ENCODE measurements around the gene DDX6.

Gene DDX6, protein sequence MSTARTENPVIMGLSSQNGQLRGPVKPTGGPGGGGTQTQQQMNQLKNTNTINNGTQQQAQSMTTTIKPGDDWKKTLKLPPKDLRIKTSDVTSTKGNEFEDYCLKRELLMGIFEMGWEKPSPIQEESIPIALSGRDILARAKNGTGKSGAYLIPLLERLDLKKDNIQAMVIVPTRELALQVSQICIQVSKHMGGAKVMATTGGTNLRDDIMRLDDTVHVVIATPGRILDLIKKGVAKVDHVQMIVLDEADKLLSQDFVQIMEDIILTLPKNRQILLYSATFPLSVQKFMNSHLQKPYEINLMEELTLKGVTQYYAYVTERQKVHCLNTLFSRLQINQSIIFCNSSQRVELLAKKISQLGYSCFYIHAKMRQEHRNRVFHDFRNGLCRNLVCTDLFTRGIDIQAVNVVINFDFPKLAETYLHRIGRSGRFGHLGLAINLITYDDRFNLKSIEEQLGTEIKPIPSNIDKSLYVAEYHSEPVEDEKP

GRCh38 chr11:118791111-118791960, at the start of gene DDX6:
TSS of gene DDX6 (minus strand) at chr11:118791164. CDS start at chr11:118786251, 4,913 bp downstream.
- Histone ChIP-seq H4K20me1 (ENCODE audit: insufficient read depth) (peaks cover 13% of the 10 kb centered on the region; the same call in 1 of the 2 replicates), H2AFZ (ENCODE audit: low read depth) (peak within 1 kb of the TSS; percentile 66), H3K9ac (peak within 1 kb of the TSS; percentile 99), H3K4me1 (ENCODE audit: low read depth, poor library complexity, severe bottlenecking) (peaks cover 7% of the 10 kb centered on the region), H3K27me3 (ENCODE audit: insufficient read depth, low read depth) (no peaks in the 10 kb centered on the region), H3K79me2 (ENCODE audit: insufficient read depth, low read depth) (peaks cover 44% of the 10 kb centered on the region), H3K36me3 (ENCODE audit: insufficient read depth) (no peaks in the 10 kb centered on the region), H3K27ac (peak within 1 kb of the TSS; percentile 98), H3K4me3 (IDR thresholded peaks at IDR 0.05; ENCODE audit: insufficient read depth, low read depth, low read length) (no peak within 1 kb of the TSS), H3K4me2 (peak within 1 kb of the TSS; percentile 93)
- 0 out of 2 replicates have a peak, but pooled peaks have one; percentile 21 for TF ChIP-seq CTCF (conservative IDR thresholded peaks at IDR 0.05; ENCODE audit: low read depth, low read length)

GRCh38 chr11:118838905-118839553, 48.1 kb upstream of the DDX6 start:
- Histone ChIP-seq H3K9ac (no peak overlapping the region), H3K36me3 (ENCODE audit: insufficient read depth) (no peaks in the 10 kb centered on the region), H3K79me2 (ENCODE audit: insufficient read depth, low read depth) (no peaks in the 10 kb centered on the region), H3K4me2 (peak overlapping the region; percentile 16; the same call in 1 of the 2 replicates), H3K27me3 (ENCODE audit: insufficient read depth, low read depth) (no peaks in the 10 kb centered on the region), H3K27ac (peak overlapping the region; percentile 34), H2AFZ (ENCODE audit: low read depth) (no peak overlapping the region), H4K20me1 (ENCODE audit: insufficient read depth) (no peaks in the 10 kb centered on the region), H3K4me3 (IDR thresholded peaks at IDR 0.05; ENCODE audit: insufficient read depth, low read depth, low read length) (no peak overlapping the region), H3K4me1 (ENCODE audit: low read depth, poor library complexity, severe bottlenecking) (peaks cover 35% of the 10 kb centered on the region)
- no peak for TF ChIP-seq CTCF (conservative IDR thresholded peaks at IDR 0.05; ENCODE audit: low read depth, low read length)

- Histone ChIP-seq H3K4me1 (ENCODE audit: low read depth, poor library complexity, severe bottlenecking) (peaks cover 36% of the 10 kb centered on the region), H3K36me3 (ENCODE audit: insufficient read depth) (no peaks in the 10 kb centered on the region), H4K20me1 (ENCODE audit: insufficient read depth) (no peaks in the 10 kb centered on the region), H3K27ac (no peak overlapping the region), H3K9ac (no peak overlapping the region), H3K27me3 (ENCODE audit: insufficient read depth, low read depth) (no peaks in the 10 kb centered on the region), H3K4me2 (no peak overlapping the region), H3K79me2 (ENCODE audit: insufficient read depth, low read depth) (no peaks in the 10 kb centered on the region), H3K4me3 (IDR thresholded peaks at IDR 0.05; ENCODE audit: insufficient read depth, low read depth, low read length) (no peak overlapping the region), H2AFZ (ENCODE audit: low read depth) (no peak overlapping the region)
- no peak for TF ChIP-seq CTCF (conservative IDR thresholded peaks at IDR 0.05; ENCODE audit: low read depth, low read length)
Measured at GRCh38 chr11:118837868-118838267, 46.9 kb upstream of the DDX6 start.

DNA sequence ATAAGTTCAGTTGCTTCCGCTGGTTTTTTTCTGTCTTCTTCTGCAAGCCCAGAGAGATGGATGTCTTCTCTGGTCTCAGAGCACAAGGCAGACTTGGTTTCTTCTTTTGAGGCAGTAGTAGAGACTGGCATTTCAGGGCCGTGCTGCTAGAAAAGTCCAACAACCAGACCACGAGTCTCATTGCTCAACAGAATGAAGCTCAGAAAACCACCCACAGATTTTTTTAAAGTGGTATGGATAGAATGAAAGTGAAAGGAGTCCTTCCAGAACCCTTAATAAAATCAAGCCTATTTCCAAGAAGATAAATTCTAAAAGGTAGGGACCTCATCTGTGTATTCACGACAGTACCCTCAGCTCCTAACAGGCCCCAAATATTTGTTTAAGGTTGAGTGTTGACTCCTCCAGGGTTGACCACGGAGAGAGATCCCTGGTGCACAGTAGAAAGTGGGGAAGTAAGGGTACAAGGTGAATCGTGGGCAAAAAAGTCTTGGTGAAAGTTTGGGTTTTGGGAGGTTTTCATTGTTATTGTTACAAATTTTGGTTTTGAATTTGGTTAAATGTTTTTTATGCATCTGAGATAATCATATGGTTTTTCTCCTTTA, 43.6 kb upstream of the DDX6 start:
- TF ChIP-seq CTCF (conservative IDR thresholded peaks at IDR 0.05; ENCODE audit: low read depth, low read length) = no peak
- no peaks in the 10 kb centered on the region for H4K20me1 ChIP-seq (ENCODE audit: insufficient read depth)
- H3K27ac ChIP-seq = no peak overlapping the region
- peaks cover 29% of the 10 kb centered on the region for H3K4me1 ChIP-seq (ENCODE audit: low read depth, poor library complexity, severe bottlenecking)
- H2AFZ ChIP-seq (ENCODE audit: low read depth) = no peak overlapping the region
- no peaks in the 10 kb centered on the region for H3K27me3 ChIP-seq (ENCODE audit: insufficient read depth, low read depth)
- peak overlapping the region; percentile 9; the same call in 1 of the 2 replicates for H3K4me2 ChIP-seq
- no peaks in the 10 kb centered on the region for H3K36me3 ChIP-seq (ENCODE audit: insufficient read depth)
- H3K9ac ChIP-seq = no peak overlapping the region
- no peak overlapping the region for H3K4me3 ChIP-seq (IDR thresholded peaks at IDR 0.05; ENCODE audit: insufficient read depth, low read depth, low read length)
- H3K79me2 ChIP-seq (ENCODE audit: insufficient read depth, low read depth) = no peaks in the 10 kb centered on the region
